NCI-H2227 (cell line): Measurements from ENCODE around the gene CYP24A1.
"Not testable (repeated sequence)": the region's sequence is repeated elsewhere in the genome, so short reads cannot be mapped to it uniquely, and the experiment has no call there.

ENCODE experiments used
- DNase-seq: peaks from one replicate; lab custom pipeline; 2025; ENCODE audit not compliant: unreplicated experiment; lab: John Stamatoyannopoulos, UW

CYP24A1 gene

GRCh38 chr20:54134445-54135220 lies 39.2 kb downstream of the CYP24A1 start:
- DNase-seq, result no peak

DNA sequence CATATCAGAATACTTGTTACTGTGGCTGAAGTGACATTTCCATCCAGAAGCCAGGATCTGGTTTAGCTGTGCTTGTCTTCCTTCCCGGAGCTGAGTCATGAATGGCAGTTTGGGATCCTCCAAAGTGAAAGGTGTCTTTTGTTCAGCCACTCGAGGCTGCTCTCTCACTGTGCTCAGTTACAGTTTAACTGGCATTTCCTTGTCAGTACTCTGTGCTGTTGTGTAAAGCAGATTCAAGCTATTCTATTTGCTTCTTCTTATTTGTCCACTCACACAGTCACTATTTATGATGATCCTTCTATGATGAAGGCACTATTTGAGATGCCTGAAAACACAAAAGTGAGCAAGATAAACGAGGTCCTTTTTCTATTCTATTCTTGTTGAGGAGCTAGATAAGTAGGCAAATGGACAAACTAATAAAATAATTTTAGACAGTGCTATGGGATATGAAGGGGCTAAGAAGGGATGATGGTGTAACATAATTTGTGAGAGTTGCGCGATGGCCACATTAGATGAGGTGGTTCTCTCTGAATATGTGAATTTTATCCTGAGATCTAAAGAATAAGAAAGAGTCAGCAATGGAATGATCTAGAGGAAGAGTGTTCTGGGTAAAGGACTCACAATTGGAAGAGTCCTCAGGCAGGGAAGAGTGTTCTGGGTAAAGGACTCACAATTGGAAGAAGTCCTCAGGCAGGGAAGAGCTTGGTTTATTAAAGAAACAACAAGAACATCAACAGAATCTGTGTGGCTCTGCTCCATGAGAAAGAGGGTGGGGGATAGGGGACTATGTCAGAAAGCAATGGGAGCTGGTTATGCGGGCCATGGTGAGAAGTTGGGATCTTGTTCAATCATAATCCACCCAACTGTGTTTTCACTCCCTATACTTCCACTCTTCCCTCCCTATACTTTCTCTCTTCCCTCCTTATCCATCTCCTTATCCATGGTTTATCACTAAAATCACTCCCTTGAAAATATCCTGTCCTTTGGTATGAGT lies 40.1 kb downstream of the CYP24A1 start:
- DNase-seq, result no peak

GRCh38 chr20:54132612-54133433 lies 41.0 kb downstream of the CYP24A1 start:
- DNase-seq, result no peak

DNA sequence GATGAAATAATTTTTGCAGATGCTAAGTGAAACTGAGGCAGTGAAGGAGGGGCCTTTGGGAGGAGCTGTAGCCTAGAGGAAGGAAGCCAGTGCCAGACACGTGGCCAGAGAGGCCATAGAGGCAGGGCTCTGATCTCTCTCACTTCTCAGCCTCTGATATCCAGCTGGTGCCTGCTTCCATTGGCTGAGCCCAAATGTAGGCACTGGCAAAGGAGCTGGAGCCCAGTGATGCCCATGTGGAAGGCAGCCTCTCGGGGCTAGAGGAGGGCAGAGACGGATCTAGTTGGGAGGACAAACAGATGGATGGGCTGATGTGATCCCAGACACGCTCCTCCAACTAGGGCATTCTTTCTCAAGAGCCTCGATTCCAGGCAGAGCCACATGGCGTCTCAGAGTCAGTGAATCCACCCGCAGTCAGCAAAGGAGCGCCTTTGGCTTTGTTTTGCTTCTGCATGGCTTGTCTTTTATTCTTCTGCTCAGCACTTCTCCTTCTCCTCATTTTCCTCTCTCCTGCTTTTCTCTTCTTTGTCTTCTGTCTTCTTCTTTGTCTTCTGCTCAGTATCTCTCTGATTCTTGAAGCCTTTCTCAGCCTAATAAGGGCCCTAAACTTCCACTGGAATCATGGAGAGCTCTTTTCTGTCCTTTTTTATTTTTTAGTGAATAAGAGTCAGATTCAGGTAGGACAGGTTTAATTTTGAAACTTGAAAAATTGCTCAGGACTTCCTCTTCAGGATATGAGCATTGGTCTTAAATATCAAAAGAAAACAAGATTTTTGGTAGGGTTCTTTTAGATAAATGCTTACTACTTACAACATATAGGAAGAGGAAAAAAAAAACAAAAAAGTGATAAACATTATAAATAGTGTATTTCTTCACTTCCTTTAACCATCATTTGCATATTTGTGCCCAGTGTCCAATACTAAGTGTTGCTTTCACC lies 41.8 kb downstream of the CYP24A1 start:
- DNase-seq, result no peak

DNA sequence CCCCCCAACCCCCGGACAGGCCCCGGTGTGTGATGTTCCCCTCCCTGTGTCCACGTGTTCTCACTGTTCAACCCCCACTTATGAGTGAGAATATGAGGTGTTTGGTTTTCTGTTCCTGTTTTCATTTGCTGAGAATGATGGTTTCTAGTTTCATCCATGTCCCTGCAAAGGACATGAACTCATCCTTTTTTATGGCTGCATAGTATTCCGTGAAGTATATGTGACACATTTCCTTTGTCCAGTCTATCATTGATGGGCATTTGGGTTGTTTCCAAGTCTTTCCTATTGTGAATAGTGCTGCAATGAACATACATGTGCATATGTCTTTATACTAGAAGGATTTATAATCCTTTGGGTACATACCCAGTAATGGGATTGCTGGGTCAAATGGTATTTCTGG lies 42.7 kb downstream of the CYP24A1 start:
- DNase-seq, result not testable (repeated sequence)

- no peak for DNase-seq
Measured at GRCh38 chr20:54129350-54129749, 44.4 kb downstream of the CYP24A1 start.

GRCh38 chr20:54127855-54128574 lies 45.8 kb downstream of the CYP24A1 start:
- no peak for DNase-seq

GRCh38 chr20:54126806-54127655 lies 46.8 kb downstream of the CYP24A1 start:
- DNase-seq, result no peak

GRCh38 chr20:54126328-54126727 lies 47.5 kb downstream of the CYP24A1 start:
- DNase-seq, result not testable (repeated sequence)

DNA sequence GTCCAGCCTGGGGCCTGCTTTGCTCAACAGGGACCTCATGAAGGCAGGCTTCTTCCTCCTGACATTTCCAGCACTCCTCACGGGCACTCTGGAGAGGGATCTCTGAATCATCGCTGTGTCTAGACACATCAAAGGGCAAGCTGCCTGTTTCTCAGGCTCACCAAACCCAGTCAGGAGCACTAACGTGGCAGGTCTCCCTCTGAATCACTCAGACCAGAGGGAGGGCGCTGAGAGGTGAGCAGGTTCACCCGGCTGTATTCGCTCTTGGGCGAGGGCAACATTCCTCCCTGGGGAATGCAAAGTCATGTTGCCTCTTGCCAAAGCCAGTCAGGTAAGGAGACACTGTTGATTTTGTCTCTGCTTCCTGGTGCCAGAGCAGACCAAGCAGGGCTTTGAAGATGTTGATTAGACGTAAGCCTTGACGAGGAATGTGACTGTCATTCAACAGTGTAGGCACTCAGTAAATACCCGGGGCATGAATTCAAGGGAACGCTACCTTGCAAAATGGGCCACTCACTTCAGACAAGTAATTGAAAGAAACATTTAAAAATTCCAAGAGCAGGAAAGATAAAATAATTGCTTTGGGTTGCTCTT lies 50.1 kb downstream of the CYP24A1 start:
- no peak for DNase-seq

DNA sequence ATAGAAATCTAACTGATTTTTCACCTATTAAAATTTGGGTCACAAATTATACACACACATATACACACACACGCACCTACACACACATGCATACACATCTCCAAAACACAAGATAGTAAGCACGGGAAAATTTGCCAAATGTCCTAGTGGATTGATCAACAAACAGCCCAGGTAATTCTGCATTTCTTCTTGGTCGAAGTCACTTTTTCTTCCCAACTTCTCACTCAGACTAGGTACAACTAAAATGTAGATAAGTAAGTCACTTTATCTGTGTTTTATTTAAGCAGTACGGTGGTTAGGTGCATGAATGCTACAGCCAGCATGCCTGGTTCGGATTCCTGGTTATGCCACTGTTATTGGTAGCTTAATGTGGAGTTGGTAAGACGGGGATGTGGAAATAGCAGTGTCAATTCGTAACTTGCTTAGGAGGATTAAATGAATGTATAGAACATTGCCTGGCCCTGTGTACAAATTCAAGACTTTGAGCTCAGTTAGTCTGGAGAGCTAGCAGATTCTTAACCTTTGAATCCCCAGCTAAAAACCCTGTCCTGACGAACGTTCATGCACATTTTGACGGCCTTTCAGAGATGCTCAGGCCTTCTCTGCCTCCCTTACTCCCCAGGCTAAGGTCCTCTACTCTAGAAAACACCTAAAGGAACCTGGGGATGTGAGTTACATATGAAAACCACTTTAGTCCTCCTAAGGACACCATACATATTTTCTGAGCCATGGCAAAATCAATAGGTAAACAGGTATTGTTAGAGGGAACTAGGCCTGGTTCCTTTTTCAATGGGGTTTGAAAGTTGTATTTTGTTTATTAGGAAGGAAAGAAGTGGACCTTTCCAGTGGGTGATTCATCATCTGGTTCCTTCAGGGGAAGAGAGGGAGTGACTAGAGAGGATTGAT lies 50.9 kb downstream of the CYP24A1 start:
- no peak for DNase-seq

DNA sequence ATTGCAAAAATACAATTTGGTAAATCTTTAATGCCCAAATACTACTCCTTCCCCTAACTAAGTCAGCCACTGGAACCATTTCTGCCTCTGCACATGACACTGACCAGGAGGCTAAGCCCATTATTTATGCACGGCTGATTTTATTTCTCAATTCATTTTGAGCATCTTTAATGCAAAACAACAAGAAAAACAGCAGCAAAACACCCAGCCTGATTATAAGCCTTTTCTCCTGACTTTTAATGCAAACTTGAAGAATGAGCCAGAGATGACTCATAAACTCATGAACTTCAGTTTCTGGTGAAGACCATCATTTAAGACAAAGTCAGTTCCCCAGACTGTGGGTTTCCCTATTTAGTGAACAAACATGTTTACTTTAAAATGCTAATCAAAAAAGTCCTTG lies 51.6 kb downstream of the CYP24A1 start:
- no peak for DNase-seq

DNA sequence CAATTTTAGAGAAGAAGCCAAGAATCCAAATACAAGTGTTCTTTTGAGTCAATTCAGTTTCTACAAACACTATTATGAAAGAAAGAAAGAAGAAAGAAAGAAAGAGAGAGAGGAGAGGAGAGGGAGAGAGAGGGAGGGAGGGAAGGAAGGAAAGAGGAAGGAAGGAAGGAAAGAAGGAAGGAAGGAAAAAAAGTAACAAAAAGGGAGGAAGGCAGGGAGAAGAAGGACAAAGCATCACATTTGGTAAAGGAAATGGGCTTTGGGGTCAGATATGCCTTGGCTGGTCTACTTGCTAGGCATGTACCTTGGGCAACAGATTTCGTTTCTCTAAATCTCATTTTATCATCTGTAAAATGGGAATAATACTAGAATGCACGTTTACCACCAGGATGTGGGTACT lies 54.0 kb downstream of the CYP24A1 start:
- no peak for DNase-seq

GRCh38 chr20:54118220-54119001 lies 55.4 kb downstream of the CYP24A1 start:
- no peak for DNase-seq

GRCh38 chr20:54116550-54117235 lies 57.1 kb downstream of the CYP24A1 start:
- DNase-seq, result no peak
